Gastroesophageal sphincter (tissue), 2 donors: ENCODE results near the gene TAL2.

Experiments used
- POLR2A ChIP-seq, 2 donors: fragments of 450-650 bp; IDR thresholded peaks; one replicate each; pipeline ENCODE4 v1.6.1; 2017; ENCODE audit warnings: antibody characterized with exemption in 2 of 2, mild to moderate bottlenecking in 2 of 2, moderate library complexity in 1 of 2
- POLR2AphosphoS5 ChIP-seq: sonication (generic); formaldehyde crosslinking; IDR thresholded peaks from one replicate; pipeline ENCODE4 v1.6.1; 2017; ENCODE audit warnings: antibody characterized with exemption

GRCh38 chr9:105712297-105712696 is 50.0 kb downstream of the TAL2 start:
- TF ChIP-seq POLR2AphosphoS5 (no peak), POLR2A (IDR thresholded peaks at IDR 0.05) (no peak)
